ENCODE results near the gene FAM13C.

Gene FAM13C

GRCh38 chr10:59397961-59398360 lies 35.6 kb upstream of the FAM13C start:
- H3K27ac ChIP-seq (replicated peaks; ENCODE audit: low read length): no peak overlapping the region
- no peak overlapping the region for H3K14ac ChIP-seq (ENCODE audit: low read length)
- H3K9ac ChIP-seq (ENCODE audit: low read depth, low read length, poor library complexity): no peak overlapping the region
- H3K36me3 ChIP-seq (replicated peaks in 1 of 2; ENCODE audit: control insufficient read depth in 2 of 2, insufficient read depth in 2 of 2, low read length in 2 of 2): no peaks in the 10 kb centered on the region
- H3K27me3 ChIP-seq (ENCODE audit: control insufficient read depth in 3 of 3, insufficient read depth in 3 of 3, low read depth in 1 of 3, low read length in 3 of 3): no peaks in the 10 kb centered on the region
- no peak overlapping the region for H3K4ac ChIP-seq (ENCODE audit: low read length)
- no peak overlapping the region for H2BK5ac ChIP-seq (ENCODE audit: low read length)
- H3K18ac ChIP-seq (ENCODE audit: low read length): no peak overlapping the region
- no peak overlapping the region for H2BK120ac ChIP-seq (ENCODE audit: low read depth, low read length)
- no peak overlapping the region for H4K8ac ChIP-seq (ENCODE audit: low read depth, low read length)
- H3K4me3 ChIP-seq (ENCODE audit: low read length in 2 of 2): no peak overlapping the region
- no peak overlapping the region for H2AFZ ChIP-seq (ENCODE audit: low read length)
- H4K91ac ChIP-seq (ENCODE audit: low read depth, low read length, poor library complexity): no peak overlapping the region
- H3K4me1 ChIP-seq (ENCODE audit: control insufficient read depth in 2 of 2, insufficient read depth in 1 of 2, low read depth in 1 of 2, low read length in 2 of 2): no peaks in the 10 kb centered on the region
- H2BK12ac ChIP-seq (ENCODE audit: low read length): no peak overlapping the region
- no peak overlapping the region for H2BK15ac ChIP-seq (ENCODE audit: low read length)
- no peak for DNase-seq (ENCODE audit: low spot score)
- no CpG with 5 or more reads among the region's 3 CpGs for WGBS, 2 donors (ENCODE audit: extremely low coverage in 2 of 2, insufficient read length in 2 of 2, insufficient replicate concordance in 1 of 2)
- no peak overlapping the region for H3K23ac ChIP-seq (ENCODE audit: low read depth, low read length, poor library complexity)
- H3K79me1 ChIP-seq (ENCODE audit: low read depth, low read length): no peaks in the 10 kb centered on the region
- H2AK5ac ChIP-seq (ENCODE audit: low read depth, low read length): no peak overlapping the region
- no peaks in the 10 kb centered on the region for H3K9me3 ChIP-seq (replicated peaks in 1 of 2; ENCODE audit: control insufficient read depth in 2 of 2, insufficient read depth in 1 of 2, low read depth in 1 of 2, low read length in 2 of 2)
- H3K4me2 ChIP-seq (ENCODE audit: insufficient read depth, low read length, poor library complexity, severe bottlenecking): no peak overlapping the region

GRCh38 chr10:59395984-59396383 lies 33.6 kb upstream of the FAM13C start:
- H3K9me3 ChIP-seq (replicated peaks in 1 of 2; ENCODE audit: control insufficient read depth in 2 of 2, insufficient read depth in 1 of 2, low read depth in 1 of 2, low read length in 2 of 2): no peaks in the 10 kb centered on the region
- H3K27me3 ChIP-seq (ENCODE audit: control insufficient read depth in 3 of 3, insufficient read depth in 3 of 3, low read depth in 1 of 3, low read length in 3 of 3): no peaks in the 10 kb centered on the region
- no peak overlapping the region for H3K27ac ChIP-seq (replicated peaks; ENCODE audit: low read length)
- H3K36me3 ChIP-seq (replicated peaks in 1 of 2; ENCODE audit: control insufficient read depth in 2 of 2, insufficient read depth in 2 of 2, low read length in 2 of 2): no peaks in the 10 kb centered on the region
- no peak overlapping the region for H2BK15ac ChIP-seq (ENCODE audit: low read length)
- no peak overlapping the region for H3K4me3 ChIP-seq (ENCODE audit: low read length in 2 of 2)
- no peak overlapping the region for H4K91ac ChIP-seq (ENCODE audit: low read depth, low read length, poor library complexity)
- no peak overlapping the region for H3K4me2 ChIP-seq (ENCODE audit: insufficient read depth, low read length, poor library complexity, severe bottlenecking)
- H4K8ac ChIP-seq (ENCODE audit: low read depth, low read length): no peak overlapping the region
- H2BK12ac ChIP-seq (ENCODE audit: low read length): no peak overlapping the region
- no peak overlapping the region for H3K9ac ChIP-seq (ENCODE audit: low read depth, low read length, poor library complexity)
- DNase-seq (ENCODE audit: low spot score): no peak
- H3K79me1 ChIP-seq (ENCODE audit: low read depth, low read length): no peaks in the 10 kb centered on the region
- no peak overlapping the region for H3K14ac ChIP-seq (ENCODE audit: low read length)
- H3K23ac ChIP-seq (ENCODE audit: low read depth, low read length, poor library complexity): no peak overlapping the region
- H3K18ac ChIP-seq (ENCODE audit: low read length): no peak overlapping the region
- no peak overlapping the region for H2AFZ ChIP-seq (ENCODE audit: low read length)
- H2BK120ac ChIP-seq (ENCODE audit: low read depth, low read length): no peak overlapping the region
- no peaks in the 10 kb centered on the region for H3K4me1 ChIP-seq (ENCODE audit: control insufficient read depth in 2 of 2, insufficient read depth in 1 of 2, low read depth in 1 of 2, low read length in 2 of 2)
- H2BK5ac ChIP-seq (ENCODE audit: low read length): no peak overlapping the region
- H2AK5ac ChIP-seq (ENCODE audit: low read depth, low read length): no peak overlapping the region
- H3K4ac ChIP-seq (ENCODE audit: low read length): no peak overlapping the region

- Histone ChIP-seq H3K27ac (replicated peaks; ENCODE audit: low read length) (no peak overlapping the region), H3K14ac (ENCODE audit: low read length) (no peak overlapping the region), H3K9me3 (replicated peaks in 1 of 2; ENCODE audit: control insufficient read depth in 2 of 2, insufficient read depth in 1 of 2, low read depth in 1 of 2, low read length in 2 of 2) (no peaks in the 10 kb centered on the region), H4K91ac (ENCODE audit: low read depth, low read length, poor library complexity) (no peak overlapping the region), H3K9ac (ENCODE audit: low read depth, low read length, poor library complexity) (no peak overlapping the region), H2BK12ac (ENCODE audit: low read length) (no peak overlapping the region), H2AFZ (ENCODE audit: low read length) (no peak overlapping the region), H3K36me3 (replicated peaks in 1 of 2; ENCODE audit: control insufficient read depth in 2 of 2, insufficient read depth in 2 of 2, low read length in 2 of 2) (no peaks in the 10 kb centered on the region), H3K4ac (ENCODE audit: low read length) (no peak overlapping the region), H2BK5ac (ENCODE audit: low read length) (no peak overlapping the region), H3K4me3 (ENCODE audit: low read length in 2 of 2) (no peak overlapping the region), H3K4me2 (ENCODE audit: insufficient read depth, low read length, poor library complexity, severe bottlenecking) (no peak overlapping the region), H2AK5ac (ENCODE audit: low read depth, low read length) (no peak overlapping the region), H3K4me1 (ENCODE audit: control insufficient read depth in 2 of 2, insufficient read depth in 1 of 2, low read depth in 1 of 2, low read length in 2 of 2) (peaks cover 0 to 3% of the 10 kb centered on the region in 2 donors), H3K27me3 (ENCODE audit: control insufficient read depth in 3 of 3, insufficient read depth in 3 of 3, low read depth in 1 of 3, low read length in 3 of 3) (no peaks in the 10 kb centered on the region), H2BK120ac (ENCODE audit: low read depth, low read length) (no peak overlapping the region), H3K23ac (ENCODE audit: low read depth, low read length, poor library complexity) (no peak overlapping the region), H3K18ac (ENCODE audit: low read length) (no peak overlapping the region), H3K79me1 (ENCODE audit: low read depth, low read length) (no peaks in the 10 kb centered on the region), H2BK15ac (ENCODE audit: low read length) (no peak overlapping the region), H4K8ac (ENCODE audit: low read depth, low read length) (no peak overlapping the region)
- no CpG with 5 or more reads among the region's 1 CpG for WGBS, 2 donors (ENCODE audit: extremely low coverage in 2 of 2, insufficient read length in 2 of 2, insufficient replicate concordance in 1 of 2)
- no peak for DNase-seq (ENCODE audit: low spot score)
Measured at GRCh38 chr10:59393349-59393748, 31.0 kb upstream of the FAM13C start.

- Histone ChIP-seq H2AFZ (ENCODE audit: low read length) (no peak overlapping the region), H3K79me1 (ENCODE audit: low read depth, low read length) (no peaks in the 10 kb centered on the region), H3K14ac (ENCODE audit: low read length) (no peak overlapping the region), H3K18ac (ENCODE audit: low read length) (no peak overlapping the region), H4K91ac (ENCODE audit: low read depth, low read length, poor library complexity) (no peak overlapping the region), H2BK12ac (ENCODE audit: low read length) (no peak overlapping the region), H3K27ac (replicated peaks; ENCODE audit: low read length) (no peak overlapping the region), H3K4me3 (ENCODE audit: low read length in 2 of 2) (no peak overlapping the region), H3K4ac (ENCODE audit: low read length) (no peak overlapping the region), H2BK120ac (ENCODE audit: low read depth, low read length) (no peak overlapping the region), H3K4me2 (ENCODE audit: insufficient read depth, low read length, poor library complexity, severe bottlenecking) (no peak overlapping the region), H4K8ac (ENCODE audit: low read depth, low read length) (no peak overlapping the region), H2BK5ac (ENCODE audit: low read length) (no peak overlapping the region), H3K23ac (ENCODE audit: low read depth, low read length, poor library complexity) (no peak overlapping the region), H3K9me3 (replicated peaks in 1 of 2; ENCODE audit: control insufficient read depth in 2 of 2, insufficient read depth in 1 of 2, low read depth in 1 of 2, low read length in 2 of 2) (no peaks in the 10 kb centered on the region), H3K9ac (ENCODE audit: low read depth, low read length, poor library complexity) (no peak overlapping the region), H3K4me1 (ENCODE audit: control insufficient read depth in 2 of 2, insufficient read depth in 1 of 2, low read depth in 1 of 2, low read length in 2 of 2) (peaks cover 0 to 9% of the 10 kb centered on the region in 2 donors), H3K27me3 (ENCODE audit: control insufficient read depth in 3 of 3, insufficient read depth in 3 of 3, low read depth in 1 of 3, low read length in 3 of 3) (no peaks in the 10 kb centered on the region), H2AK5ac (ENCODE audit: low read depth, low read length) (no peak overlapping the region), H2BK15ac (ENCODE audit: low read length) (no peak overlapping the region), H3K36me3 (replicated peaks in 1 of 2; ENCODE audit: control insufficient read depth in 2 of 2, insufficient read depth in 2 of 2, low read length in 2 of 2) (no peaks in the 10 kb centered on the region)
- no CpG with 5 or more reads among the region's 2 CpGs for WGBS, 2 donors (ENCODE audit: extremely low coverage in 2 of 2, insufficient read length in 2 of 2, insufficient replicate concordance in 1 of 2)
- no peak for DNase-seq (ENCODE audit: low spot score)
Measured at GRCh38 chr10:59391060-59391459, 28.7 kb upstream of the FAM13C start.

Data from neuronal stem cell (in vitro differentiated cells).